HG03139 (cell line): Measurements from ENCODE around the gene PKNOX2.

Experiments used
- ATAC-seq: cut with Tn5 transposase; IDR thresholded peaks from one replicate; pipeline ENCODE4 v1.9.1; 2021; ENCODE audit not compliant: unreplicated experiment

Gene PKNOX2

DNA sequence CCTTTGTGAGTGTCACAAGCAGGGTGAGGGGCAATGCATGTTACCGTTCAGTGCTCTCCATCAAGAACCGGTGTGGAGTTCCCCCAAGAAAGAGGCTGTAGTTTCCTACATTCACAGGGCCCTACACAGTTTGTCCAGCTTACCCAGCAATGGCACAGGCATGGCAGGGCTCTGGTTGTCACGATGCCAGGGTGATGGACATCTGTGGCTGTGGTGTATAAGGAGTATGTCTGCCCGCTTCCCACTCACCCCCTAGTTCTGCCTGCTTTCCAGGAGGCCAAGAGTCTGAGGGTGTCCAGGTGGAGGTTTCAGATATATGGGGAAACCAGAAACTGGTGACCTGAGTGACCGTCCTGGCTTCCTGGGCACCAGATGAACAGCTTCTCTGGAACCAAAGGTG, 116.1 kb downstream of the PKNOX2 start:
- ATAC-seq = no peak

- ATAC-seq = no peak
Observed at GRCh38 chr11:125281831-125282595, 117.5 kb downstream of the PKNOX2 start.

GRCh38 chr11:125282596-125282914, 118.0 kb downstream of the PKNOX2 start:
- no peak for ATAC-seq

DNA sequence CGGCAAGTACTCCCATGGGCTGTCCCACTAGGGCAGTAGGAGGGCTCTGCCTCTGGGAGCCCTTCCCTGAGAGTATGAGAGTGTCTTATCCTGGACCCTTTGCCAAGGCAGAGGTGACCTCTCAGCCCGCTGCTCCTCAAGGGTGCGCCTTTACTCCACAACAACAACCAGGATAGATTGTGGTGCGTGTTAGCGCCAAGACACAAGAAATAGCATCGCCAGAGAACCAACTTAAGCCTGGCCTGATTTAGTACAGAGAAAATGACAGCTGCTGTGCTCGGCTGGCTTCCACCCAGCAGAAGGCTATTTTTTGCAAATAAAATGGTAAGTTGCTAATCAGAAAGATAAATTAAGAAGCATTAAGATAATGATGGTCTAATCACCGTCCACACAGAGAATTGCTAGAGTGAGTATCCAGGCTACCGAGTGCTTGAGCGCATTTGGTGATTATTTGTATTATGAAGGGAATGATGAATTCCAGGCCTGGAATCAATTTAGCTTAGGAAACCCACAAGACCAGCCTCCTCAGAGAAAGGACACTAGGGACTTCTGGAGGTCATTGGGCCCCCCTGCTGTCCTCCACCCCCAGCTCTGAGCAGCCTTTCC, 119.8 kb downstream of the PKNOX2 start:
- no peak for ATAC-seq

DNA sequence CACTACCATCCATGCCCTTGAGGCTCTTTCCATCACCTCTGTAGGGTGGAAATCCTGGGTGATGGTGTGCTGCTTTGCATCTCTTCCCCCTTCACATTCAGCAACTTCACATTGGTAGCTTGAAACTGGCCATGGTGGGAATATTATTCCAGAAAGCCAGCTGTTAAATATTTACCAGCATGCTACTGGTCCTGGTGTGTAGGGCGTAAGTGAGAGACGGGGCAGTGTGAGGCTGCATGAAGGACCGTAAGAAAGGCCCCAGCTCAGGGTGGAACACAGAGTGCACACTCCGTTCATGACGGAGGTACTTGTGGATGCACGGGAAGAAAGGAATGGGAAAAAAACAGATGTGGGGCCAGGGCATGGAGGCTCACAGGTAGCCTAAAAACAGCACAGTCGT, 121.3 kb downstream of the PKNOX2 start:
- no peak for ATAC-seq

DNA sequence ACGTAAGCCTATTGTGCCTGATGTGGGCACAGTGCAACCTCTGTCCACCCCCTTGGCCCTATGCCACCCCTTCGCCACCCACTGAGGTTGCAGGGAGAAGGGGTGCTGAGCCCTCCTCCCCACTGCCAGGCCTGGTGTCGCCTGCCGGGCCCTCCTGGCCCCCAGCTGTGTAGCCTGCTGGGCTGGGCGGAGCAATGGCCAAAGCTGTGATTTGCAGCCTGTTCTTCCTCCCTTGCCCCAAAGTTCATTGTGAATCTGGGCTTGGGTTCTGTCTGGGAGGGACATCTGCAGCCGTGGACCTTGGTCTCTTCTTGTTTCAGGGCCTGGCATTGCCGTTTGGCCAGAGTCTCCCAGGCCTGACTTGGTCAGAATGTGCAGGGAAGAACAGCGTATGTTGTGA, 121.9 kb downstream of the PKNOX2 start:
- ATAC-seq = no peak

GRCh38 chr11:125287491-125288210, 123.1 kb downstream of the PKNOX2 start:
- ATAC-seq = no peak

GRCh38 chr11:125289419-125290098, 125.0 kb downstream of the PKNOX2 start:
- no peak for ATAC-seq

- no peak for ATAC-seq
Observed at GRCh38 chr11:125290263-125290662, 125.7 kb downstream of the PKNOX2 start.

- ATAC-seq = no peak
Observed at GRCh38 chr11:125292100-125292499, 127.5 kb downstream of the PKNOX2 start.

GRCh38 chr11:125293596-125293995, 129.0 kb downstream of the PKNOX2 start:
- ATAC-seq = no peak

DNA sequence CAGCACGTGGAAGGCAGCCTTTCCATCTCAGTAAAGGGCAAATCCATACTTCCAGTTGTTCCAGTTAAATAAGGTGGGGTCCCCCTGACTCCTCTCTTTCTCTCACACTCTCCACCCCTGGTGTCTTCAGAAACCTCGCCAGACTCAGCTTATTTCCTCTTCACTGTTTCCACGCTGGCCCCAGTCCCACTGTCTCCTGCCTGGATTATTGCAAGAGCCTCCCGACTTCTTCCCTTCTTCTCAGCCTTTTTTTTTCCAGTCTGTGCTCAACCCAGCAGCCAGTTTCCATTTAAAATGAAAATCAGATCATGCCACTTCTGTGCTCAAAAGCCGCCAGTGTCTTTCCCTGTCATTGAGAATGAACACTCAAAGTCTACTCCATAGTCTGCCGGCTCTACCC, 131.4 kb downstream of the PKNOX2 start:
- no peak for ATAC-seq

GRCh38 chr11:125297346-125297915, 132.9 kb downstream of the PKNOX2 start:
- ATAC-seq = no peak

GRCh38 chr11:125299061-125299615, 134.6 kb downstream of the PKNOX2 start:
- ATAC-seq = no peak

DNA sequence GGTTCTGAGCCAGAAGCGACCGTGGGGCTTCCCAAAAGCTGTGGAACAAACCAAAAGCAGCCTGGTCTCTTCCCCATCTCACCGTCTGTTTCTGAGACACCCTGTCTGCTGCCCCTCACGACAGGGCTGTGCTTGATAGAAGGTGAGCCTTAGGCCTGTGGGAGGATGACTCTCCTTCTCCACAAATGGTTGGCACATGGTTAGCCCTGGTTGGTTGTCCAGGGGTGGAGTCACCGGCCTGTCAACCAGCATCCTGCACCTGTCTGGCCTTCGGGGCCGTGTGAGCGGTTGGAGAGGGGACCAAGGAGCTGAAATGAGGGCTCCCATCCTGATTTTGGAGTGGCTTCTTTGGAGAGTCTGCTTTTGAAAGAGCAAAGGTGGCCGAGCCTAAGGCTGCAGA, 135.3 kb downstream of the PKNOX2 start:
- no peak for ATAC-seq

DNA sequence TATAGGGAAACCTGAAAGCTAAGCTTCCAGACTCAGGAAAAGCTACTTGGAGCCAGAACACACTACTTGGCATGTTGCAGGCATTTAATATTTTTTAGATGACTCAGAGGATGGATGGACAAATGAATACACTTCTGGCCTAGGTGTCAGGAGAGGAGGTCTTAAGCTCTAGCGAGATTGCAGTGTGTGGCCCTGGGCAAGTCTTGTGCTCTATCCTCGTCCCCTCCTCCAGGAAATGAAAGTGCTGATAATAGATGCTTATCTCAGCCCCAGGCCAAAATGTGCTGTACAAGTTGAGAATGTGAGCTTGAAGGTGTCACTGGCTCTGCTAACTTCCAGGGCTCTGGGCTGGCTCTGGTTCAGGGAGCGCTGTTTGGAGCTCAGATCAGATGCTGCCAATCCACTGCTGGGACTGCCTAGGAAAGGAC, 136.3 kb downstream of the PKNOX2 start:
- ATAC-seq = no peak

- no peak for ATAC-seq
Observed at GRCh38 chr11:125301346-125301745, 136.8 kb downstream of the PKNOX2 start.

DNA sequence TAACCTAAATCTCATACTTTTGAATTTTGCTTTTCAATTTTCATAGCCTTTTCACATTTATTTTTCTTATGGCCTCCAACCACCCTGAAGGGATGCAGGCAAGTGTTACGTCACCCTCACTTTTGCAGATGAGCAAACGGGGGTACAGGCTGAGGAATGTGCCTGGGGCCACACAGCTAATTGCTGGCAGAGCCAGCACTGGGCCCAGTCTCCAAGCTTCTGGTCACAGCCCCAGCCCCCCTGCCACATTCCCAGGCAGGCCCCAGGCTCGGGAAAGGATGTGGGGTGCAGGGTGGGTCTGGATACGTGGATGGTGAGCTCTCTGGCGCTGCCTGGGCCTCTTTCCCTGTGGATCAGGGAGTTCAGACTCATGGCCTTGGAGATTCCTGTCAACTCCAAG, 138.6 kb downstream of the PKNOX2 start:
- ATAC-seq = no peak

DNA sequence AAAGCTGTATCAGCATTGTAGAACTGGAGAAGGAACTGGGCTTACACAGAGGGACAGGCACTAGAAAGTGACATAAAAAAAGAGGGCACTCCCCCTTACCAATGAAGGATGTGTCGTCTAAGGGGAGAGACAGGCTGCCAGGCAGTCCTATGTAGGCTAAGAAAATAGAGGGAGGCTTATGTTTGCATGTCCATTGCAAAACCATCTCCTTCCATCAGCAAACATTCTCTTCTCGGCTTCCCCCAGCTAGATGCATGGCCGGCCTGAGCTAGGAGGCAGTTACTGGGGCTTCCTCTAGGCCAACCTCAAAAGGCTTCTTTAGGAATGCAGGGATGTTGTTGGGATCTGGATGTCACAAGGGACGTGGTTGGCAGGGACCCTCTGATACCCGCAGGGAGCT, 139.1 kb downstream of the PKNOX2 start:
- ATAC-seq = no peak

GRCh38 chr11:125304136-125304535, 139.6 kb downstream of the PKNOX2 start:
- no peak for ATAC-seq

DNA sequence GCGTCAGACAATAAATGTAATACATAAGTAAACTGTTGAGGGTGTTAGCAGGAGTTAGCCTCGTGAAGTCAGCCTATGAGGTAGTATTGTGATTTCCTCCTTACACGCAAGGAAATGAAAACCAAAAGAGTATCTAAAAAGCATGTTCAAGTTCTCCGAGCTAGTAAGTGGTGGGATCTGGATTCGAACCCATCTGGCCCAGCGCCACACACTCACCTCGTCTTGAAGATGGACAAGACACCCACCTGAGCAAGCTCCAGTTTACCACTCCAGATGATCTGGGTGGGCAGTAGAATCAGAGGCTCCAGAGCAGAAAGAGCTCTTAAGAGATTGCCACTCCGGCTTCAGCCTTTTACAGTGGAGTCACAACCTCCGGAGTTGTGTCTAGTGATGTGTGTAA, 140.3 kb downstream of the PKNOX2 start:
- ATAC-seq = no peak
